WTC11 (cell line): ENCODE data around the gene PTP4A2. TPM values are rescaled to one million over a fixed set of nuclear protein-coding genes. Genes with fewer than 3 reads are reported as not detected.

Experiments used
- ATAC-seq: fragments of 200-7000 bp; cut with Tn5 transposase; 2 replicates; pipeline ENCODE4 v1.10.0; 2021; ENCODE audit warnings: mild to moderate bottlenecking, moderate library complexity
- CTCF ChIA-PET: fragments of 300-600 bp; sonication (Branson Sonifier 250); formaldehyde crosslinking; loops from one replicate; lab custom pipeline; 2021; ENCODE audit warnings: antibody characterized with exemption; lab: Charles Lee
- POLR2A ChIA-PET: fragments of 350-600 bp; sonication (Branson Sonifier 250); formaldehyde crosslinking; loops from one replicate; lab custom pipeline; 2021; ENCODE audit warnings: antibody characterized with exemption; lab: Charles Lee
- DNase-seq: peaks from one replicate; pipeline ENCODE4 v3.0.0; 2021; ENCODE audit warnings: low spot score
- H3K27ac Mint-ChIP-seq: 2 replicates; pipeline ENCODE4 v1.8.0; 2021; ENCODE audit warnings: mixed read lengths
- H3K27me3 Mint-ChIP-seq: 2 replicates; pipeline ENCODE4 v1.8.0; 2021; ENCODE audit warnings: low read depth, mild to moderate bottlenecking, moderate library complexity, mixed read lengths
- H3K36me3 Mint-ChIP-seq: 2 replicates; pipeline ENCODE4 v1.8.0; 2021; ENCODE audit warnings: mixed read lengths
- H3K4me1 Mint-ChIP-seq: 2 replicates; pipeline ENCODE4 v1.8.0; 2022; ENCODE audit warnings: mixed read lengths
- H3K4me3 Mint-ChIP-seq: 2 replicates; pipeline ENCODE4 v1.8.0; 2021; ENCODE audit warnings: mild to moderate bottlenecking, moderate library complexity, mixed read lengths
- H3K9me3 Mint-ChIP-seq: 2 replicates; pipeline ENCODE4 v1.8.0; 2021; ENCODE audit warnings: mixed read lengths
- ARID4B ChIP-seq: sonication (generic); formaldehyde crosslinking; IDR thresholded peaks from 2 replicates; pipeline ENCODE4 v1.8.0; 2023; ENCODE audit warnings: missing genetic modification reagents, mild to moderate bottlenecking, borderline replicate concordance
- ATF6 ChIP-seq: sonication (generic); formaldehyde crosslinking; IDR thresholded peaks from 2 replicates; pipeline ENCODE4 v1.8.1; 2023; ENCODE audit warnings: mild to moderate bottlenecking, missing genetic modification reagents
- CREM ChIP-seq: sonication (generic); formaldehyde crosslinking; IDR thresholded peaks from 2 replicates; pipeline ENCODE4 v1.8.1; 2022; ENCODE audit warnings: mild to moderate bottlenecking, missing genetic modification reagents, moderate library complexity
- E2F1 ChIP-seq: sonication (generic); formaldehyde crosslinking; IDR thresholded peaks from 2 replicates; pipeline ENCODE4 v1.8.0; 2022; ENCODE audit warnings: mild to moderate bottlenecking, missing genetic modification reagents
- E2F5 ChIP-seq: sonication (generic); formaldehyde crosslinking; IDR thresholded peaks from 2 replicates; pipeline ENCODE4 v1.8.1; 2022; ENCODE audit warnings: mild to moderate bottlenecking, moderate library complexity, missing genetic modification reagents
- EMX1 ChIP-seq: fragments of 250-450 bp; sonication (Bioruptor Pico); IDR thresholded peaks from 2 replicates; pipeline ENCODE4 v1.8.0; 2021; ENCODE audit warnings: mild to moderate bottlenecking
- ERG ChIP-seq: fragments of 250-450 bp; sonication (Bioruptor Pico); IDR thresholded peaks from 2 replicates; pipeline ENCODE4 v1.8.0; 2021; ENCODE audit warnings: mild to moderate bottlenecking
- IRF2 ChIP-seq: sonication (generic); formaldehyde crosslinking; IDR thresholded peaks from 2 replicates; pipeline ENCODE4 v1.8.0; 2022; ENCODE audit warnings: low read depth, missing genetic modification reagents, borderline replicate concordance
- KAT7 ChIP-seq: sonication (generic); formaldehyde crosslinking; IDR thresholded peaks from 2 replicates; pipeline ENCODE4 v1.8.1; 2023; ENCODE audit warnings: missing genetic modification reagents, mild to moderate bottlenecking, borderline replicate concordance
- MYBL2 ChIP-seq: sonication (generic); formaldehyde crosslinking; IDR thresholded peaks from 2 replicates; pipeline ENCODE4 v1.8.1; 2023; ENCODE audit warnings: mild to moderate bottlenecking, moderate library complexity, missing genetic modification reagents
- PREB ChIP-seq: sonication (generic); formaldehyde crosslinking; IDR thresholded peaks from 2 replicates; pipeline ENCODE4 v1.8.1; 2022; ENCODE audit warnings: mild to moderate bottlenecking, missing genetic modification reagents, moderate library complexity, borderline replicate concordance
- STAT6 ChIP-seq: sonication (generic); formaldehyde crosslinking; conservative IDR thresholded peaks from 2 replicates; pipeline ENCODE4 v1.8.1; 2023; ENCODE audit warnings: mild to moderate bottlenecking, low read depth, missing genetic modification reagents, moderate library complexity
- TCF7 ChIP-seq: sonication (generic); formaldehyde crosslinking; IDR thresholded peaks from 2 replicates; pipeline ENCODE4 v1.8.0; 2022; ENCODE audit warnings: mild to moderate bottlenecking, low read depth, missing genetic modification reagents, moderate library complexity
- ZNF121 ChIP-seq: sonication (generic); formaldehyde crosslinking; IDR thresholded peaks from 2 replicates; pipeline ENCODE4 v1.8.0; 2023; ENCODE audit warnings: missing genetic modification reagents
- ZSCAN18 ChIP-seq: fragments of 250-450 bp; sonication (Bioruptor Pico); IDR thresholded peaks from 2 replicates; pipeline ENCODE4 v2.1.2; 2022; ENCODE audit warnings: mild to moderate bottlenecking, moderate library complexity
- total RNA-seq: library from RNA; stranded (reverse); gene quantifications from 3 replicates; pipeline ENCODE4 v1.2.3, GENCODE V29; 2021
- TF ChIP-seq, protein P1 (sequence below): sonication (generic); formaldehyde crosslinking; IDR thresholded peaks from 2 replicates; pipeline ENCODE4 v1.8.0; 2022; ENCODE audit warnings: mild to moderate bottlenecking, missing genetic modification reagents
- TF ChIP-seq, protein P2 (sequence below): sonication (generic); formaldehyde crosslinking; IDR thresholded peaks from 2 replicates; pipeline ENCODE4 v1.8.1; 2023; ENCODE audit warnings: mild to moderate bottlenecking, missing genetic modification reagents

Gene PTP4A2
- total RNA-seq, 1 experiment from 2014 or later = 172 TPM

DNA sequence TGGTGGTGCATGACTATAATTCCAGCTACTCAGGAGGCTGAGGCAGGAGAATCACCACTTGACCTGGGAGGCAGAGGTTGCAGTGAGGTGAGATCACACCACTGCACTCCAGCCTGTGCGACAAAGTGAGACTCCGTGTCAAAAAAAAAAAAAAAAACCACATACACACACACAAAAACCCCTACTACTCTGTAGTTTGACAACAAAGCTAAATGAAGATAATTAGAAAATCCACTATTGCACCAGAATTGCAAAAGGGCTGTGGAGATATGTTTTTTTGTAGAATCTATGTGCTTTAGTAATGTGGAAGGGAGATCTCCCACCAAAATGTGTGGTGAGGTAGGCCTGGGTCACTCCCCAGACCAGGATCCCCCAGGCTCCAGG is 43.3 kb upstream of the PTP4A2 start (continued):
- TF ChIP-seq ARID4B (CRISPR knock-in tag) (no peak), ZSCAN18 (CRISPR knock-in tag) (no peak), CREM (CRISPR knock-in tag) (no peak), STAT6 (CRISPR knock-in tag) (no peak), E2F1 (CRISPR knock-in tag) (no peak)
- TF ChIP-seq, protein P1, sequence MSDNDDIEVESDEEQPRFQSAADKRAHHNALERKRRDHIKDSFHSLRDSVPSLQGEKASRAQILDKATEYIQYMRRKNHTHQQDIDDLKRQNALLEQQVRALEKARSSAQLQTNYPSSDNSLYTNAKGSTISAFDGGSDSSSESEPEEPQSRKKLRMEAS (CRISPR knock-in tag) = no peak

- DNase-seq (no peak), ATAC-seq (no peak)
- POLR2A ChIA-PET = no interaction called here
- Mint-ChIP-seq H3K36me3 (no peaks in the 10 kb centered on the region), H3K4me1 (peaks cover 24% of the 10 kb centered on the region), H3K4me3 (no peak overlapping the region), H3K27me3 (no peaks in the 10 kb centered on the region), H3K9me3 (peaks cover 6% of the 10 kb centered on the region), H3K27ac (no peak overlapping the region)
- CTCF ChIA-PET = interaction anchor here (0.8 to 1.9 kb wide), 3 partner anchors 9 to 23 kb away, joined by 3 to 9 read pairs (median 3); no protein-coding TSS in a partner anchor
- no peak for TF ChIP-seq KAT7 (CRISPR knock-in tag)
- no peak for TF ChIP-seq TCF7
- TF ChIP-seq ATF6 = no peak
- no peak for TF ChIP-seq E2F5 (CRISPR knock-in tag)
- no peak for TF ChIP-seq ZNF121 (CRISPR knock-in tag)
- TF ChIP-seq PREB (CRISPR knock-in tag) = no peak
- TF ChIP-seq, protein P2, sequence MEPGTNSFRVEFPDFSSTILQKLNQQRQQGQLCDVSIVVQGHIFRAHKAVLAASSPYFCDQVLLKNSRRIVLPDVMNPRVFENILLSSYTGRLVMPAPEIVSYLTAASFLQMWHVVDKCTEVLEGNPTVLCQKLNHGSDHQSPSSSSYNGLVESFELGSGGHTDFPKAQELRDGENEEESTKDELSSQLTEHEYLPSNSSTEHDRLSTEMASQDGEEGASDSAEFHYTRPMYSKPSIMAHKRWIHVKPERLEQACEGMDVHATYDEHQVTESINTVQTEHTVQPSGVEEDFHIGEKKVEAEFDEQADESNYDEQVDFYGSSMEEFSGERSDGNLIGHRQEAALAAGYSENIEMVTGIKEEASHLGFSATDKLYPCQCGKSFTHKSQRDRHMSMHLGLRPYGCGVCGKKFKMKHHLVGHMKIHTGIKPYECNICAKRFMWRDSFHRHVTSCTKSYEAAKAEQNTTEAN (CRISPR knock-in tag) = no peak
- no peak for TF ChIP-seq ERG
- TF ChIP-seq, protein P1 (CRISPR knock-in tag) = no peak
- TF ChIP-seq MYBL2 (CRISPR knock-in tag) = no peak
- TF ChIP-seq EMX1 (CRISPR knock-in tag) = no peak
- TF ChIP-seq IRF2 (CRISPR knock-in tag) = no peak
These were observed 42.8 kb upstream of the PTP4A2 start for GRCh38 chr1:31980835-31981455.
